IMR-90 (cell line): Measurements from ENCODE around the gene GMCL2. TPM values are rescaled to one million over a fixed set of nuclear protein-coding genes. Genes with fewer than 3 reads are reported as not detected.

Experiments used
- ATAC-seq: fragments of 200-7000 bp; cut with Tn5 transposase; 2 replicates; pipeline ENCODE4 v1.9.1; 2020; ENCODE audit warnings: low read depth, mild to moderate bottlenecking, moderate library complexity
- BruUV-seq: library from RNA; stranded (reverse); fragments of 400-500 nt; replicated peaks from 2 replicates; lab custom pipeline; 2021; lab: Mats Ljungman, UMichigan
- CTCF ChIA-PET: fragments of 300-600 bp; formaldehyde crosslinking; extraction: SDS; loops from one replicate; lab custom pipeline; 2021; ENCODE audit warnings: antibody characterized with exemption; lab: Yijun Ruan, JAX
- POLR2A ChIA-PET: fragments of 300-600 bp; sonication (Branson Sonifier 250); formaldehyde crosslinking; loops from one replicate; lab custom pipeline; 2022; ENCODE audit warnings: antibody characterized with exemption; ENCODE audit not compliant: unreplicated experiment; lab: Charles Lee
- DNase-seq: peaks from one replicate; pipeline ENCODE4 v3.0.0; 2013
- H2AFZ ChIP-seq: replicated peaks from 2 replicates; pipeline ENCODE3; 2013; ENCODE audit warnings: low read length, mild to moderate bottlenecking; ENCODE audit not compliant: poor library complexity
- H2AK5ac ChIP-seq: 2 replicates; pipeline ENCODE4 v1.6.1; 2013; ENCODE audit warnings: low read depth, low read length, inconsistent platforms
- H2AK9ac ChIP-seq: replicated peaks from 2 replicates; pipeline ENCODE3; 2013; ENCODE audit warnings: mild to moderate bottlenecking, low read depth, low read length, moderate library complexity; ENCODE audit not compliant: poor library complexity
- H2BK120ac ChIP-seq: 2 replicates; pipeline ENCODE4 v1.6.1; 2013; ENCODE audit warnings: low read depth, low read length, inconsistent platforms
- H2BK15ac ChIP-seq: 3 replicates; pipeline ENCODE4 v1.6.1; 2013; ENCODE audit warnings: low read depth, low read length, inconsistent platforms
- H2BK20ac ChIP-seq: 2 replicates; pipeline ENCODE4 v1.6.1; 2013; ENCODE audit warnings: low read depth, mild to moderate bottlenecking, inconsistent platforms, low read length, moderate library complexity
- H2BK5ac ChIP-seq: 2 replicates; pipeline ENCODE4 v1.6.1; 2013; ENCODE audit warnings: mild to moderate bottlenecking, low read depth, low read length, inconsistent platforms; ENCODE audit not compliant: poor library complexity, severe bottlenecking
- H3K14ac ChIP-seq: replicated peaks from 2 replicates; pipeline ENCODE4 v1.6.1; 2013; ENCODE audit warnings: low read depth, low read length, inconsistent platforms
- H3K18ac ChIP-seq: 2 replicates; pipeline ENCODE4 v1.6.1; 2013; ENCODE audit warnings: low read depth, low read length, control low read depth
- H3K23ac ChIP-seq: 2 replicates; pipeline ENCODE4 v1.6.1; 2013; ENCODE audit warnings: low read depth, low read length, inconsistent platforms
- H3K27ac ChIP-seq: 2 replicates; pipeline ENCODE4 v1.5.1; 2013; ENCODE audit warnings: mild to moderate bottlenecking, control low read depth, low read length; ENCODE audit not compliant: insufficient read depth
- H3K27me3 ChIP-seq: 2 replicates; pipeline ENCODE4 v1.6.1; 2013; ENCODE audit warnings: low read length; ENCODE audit not compliant: control insufficient read depth, insufficient read depth
- H3K36me3 ChIP-seq: 2 replicates; pipeline ENCODE4 v1.6.1; 2013; ENCODE audit warnings: low read length, mixed read lengths; ENCODE audit not compliant: control insufficient read depth, insufficient read depth
- H3K4ac ChIP-seq: 2 replicates; pipeline ENCODE4 v1.6.1; 2013; ENCODE audit warnings: low read depth, low read length, inconsistent platforms
- H3K4me1 ChIP-seq: 2 replicates; pipeline ENCODE4 v1.6.1; 2013; ENCODE audit warnings: low read length, mixed read lengths; ENCODE audit not compliant: control insufficient read depth, insufficient read depth
- H3K4me2 ChIP-seq: 2 replicates; pipeline ENCODE4 v1.6.1; 2013; ENCODE audit warnings: low read depth, mild to moderate bottlenecking, control low read depth, low read length, moderate library complexity
- H3K4me3 ChIP-seq: 2 replicates; pipeline ENCODE4 v1.5.1; 2013; ENCODE audit warnings: low read depth, mild to moderate bottlenecking, control low read depth, low read length, moderate library complexity; ENCODE audit not compliant: insufficient read depth
- H3K56ac ChIP-seq: 2 replicates; pipeline ENCODE4 v1.6.1; 2013; ENCODE audit warnings: low read length, inconsistent platforms; ENCODE audit not compliant: insufficient read depth; ENCODE audit errors: extremely low read depth
- H3K79me1 ChIP-seq, 2 experiments: 2 replicates each; pipeline ENCODE4 v1.6.1; 2013; ENCODE audit warnings: low read length in 2 of 2, inconsistent platforms in 1 of 2, low read depth in 1 of 2
- H3K9ac ChIP-seq: 2 replicates; pipeline ENCODE4 v1.6.1; 2013; ENCODE audit warnings: low read depth, low read length, control low read depth
- H3K9me1 ChIP-seq: 2 replicates; pipeline ENCODE4 v1.6.1; 2013; ENCODE audit warnings: low read length, inconsistent platforms; ENCODE audit not compliant: insufficient read depth
- H3K9me3 ChIP-seq: 2 replicates; pipeline ENCODE4 v1.6.1; 2013; ENCODE audit warnings: low read length; ENCODE audit not compliant: control insufficient read depth, insufficient read depth
- H4K20me1 ChIP-seq: 2 replicates; pipeline ENCODE4 v1.6.1; 2013; ENCODE audit warnings: low read length, inconsistent platforms; ENCODE audit not compliant: insufficient read depth
- H4K5ac ChIP-seq: 2 replicates; pipeline ENCODE4 v1.6.1; 2013; ENCODE audit warnings: mild to moderate bottlenecking, low read depth, low read length, control low read depth
- H4K8ac ChIP-seq, 2 experiments: 2 replicates each; pipeline ENCODE4 v1.6.1; 2013; ENCODE audit warnings: low read depth in 2 of 2, low read length in 2 of 2, control low read depth in 1 of 2, inconsistent platforms in 1 of 2
- H4K91ac ChIP-seq: 2 replicates; pipeline ENCODE4 v1.6.1; 2013; ENCODE audit warnings: low read depth, low read length, inconsistent platforms; ENCODE audit not compliant: insufficient read depth
- BHLHE40 ChIP-seq: fragments of 150-350 bp; IDR thresholded peaks from 2 replicates; pipeline ENCODE4 v1.6.1; 2016; ENCODE audit warnings: mild to moderate bottlenecking, low read depth, low read length
- ELK1 ChIP-seq: fragments of 150-350 bp; IDR thresholded peaks from 2 replicates; pipeline ENCODE4 v1.6.1; 2016; ENCODE audit warnings: low read depth, mild to moderate bottlenecking, low read length, moderate library complexity, borderline replicate concordance
- FOS ChIP-seq: fragments of 150-350 bp; IDR thresholded peaks from 2 replicates; pipeline ENCODE4 v1.6.1; 2016; ENCODE audit warnings: low read depth, low read length
- MAZ ChIP-seq: IDR thresholded peaks from 2 replicates; pipeline ENCODE4 v1.6.1; 2012; ENCODE audit warnings: low read depth, mild to moderate bottlenecking, low read length, improper control_type of control experiment, moderate library complexity, borderline replicate concordance
- MXI1 ChIP-seq: IDR thresholded peaks from 2 replicates; pipeline ENCODE4 v1.6.1; 2012; ENCODE audit warnings: low read depth, mild to moderate bottlenecking, low read length, moderate library complexity, borderline replicate concordance
- NFE2L2 ChIP-seq: fragments of 150-350 bp; IDR thresholded peaks from 2 replicates; pipeline ENCODE4 v1.6.1; 2016; ENCODE audit warnings: low read depth, mild to moderate bottlenecking, low read length
- POLR2A ChIP-seq: IDR thresholded peaks from 2 replicates; pipeline ENCODE4 v1.6.1; 2012; ENCODE audit warnings: mild to moderate bottlenecking, low read depth, low read length
- RAD21 ChIP-seq: IDR thresholded peaks from 2 replicates; pipeline ENCODE4 v1.6.1; 2012; ENCODE audit warnings: low read length, improper control_type of control experiment
- RCOR1 ChIP-seq: IDR thresholded peaks from 2 replicates; pipeline ENCODE4 v1.6.1; 2012; ENCODE audit warnings: mild to moderate bottlenecking, low read length, improper control_type of control experiment; ENCODE audit not compliant: insufficient replicate concordance
- RFX5 ChIP-seq: IDR thresholded peaks from 2 replicates; pipeline ENCODE4 v1.8.0; 2012; ENCODE audit warnings: low read depth, mild to moderate bottlenecking, low read length, moderate library complexity
- SMC3 ChIP-seq: fragments of 150-350 bp; IDR thresholded peaks from 2 replicates; pipeline ENCODE4 v1.6.1; 2016; ENCODE audit warnings: low read depth, mild to moderate bottlenecking, antibody characterized with exemption, low read length, moderate library complexity
- WGBS, 2 experiments: methylation state at CpG; one replicate each; pipeline versions ENCODE4 v1.1.5 to v1.1.7; 2013; ENCODE audit warnings: missing lambda C conversion rate in 2 of 2; ENCODE audit not compliant: insufficient read length in 1 of 2; ENCODE audit errors: extremely low coverage in 2 of 2; 5-methylcytosine and 5-hydroxymethylcytosine counted together
- dilution Hi-C: fragments of 300-500 bp; cut with HindIII; formaldehyde crosslinking; loops from one replicate; pipeline ENCODE4 v1.14.3; 2018; ENCODE audit warnings: low sequenced_read_pairs; ENCODE audit not compliant: unreplicated experiment
- in situ Hi-C: fragments of 300-500 bp; cut with MboI; formaldehyde crosslinking; loops from 3 replicates; pipeline ENCODE4 v1.14.3; 2019; ENCODE audit warnings: low sequenced_read_pairs, inconsistent platforms, mixed read lengths
- intact Hi-C: fragments of 100-400 bp; cut with micrococcal nuclease; formaldehyde crosslinking; loops from 2 replicates; pipeline ENCODE4 v1.10.0; 2022
- polyA plus RNA-seq, 3 experiments: library from polyadenylated mRNA; depleted of rRNA; stranded (reverse); fragments of >200 nt; gene quantifications; 2 replicates each; pipeline ENCODE4 v1.2.3, GENCODE V29; 2012; ENCODE audit warnings: low replicate concordance in 1 of 3
- total RNA-seq: library from RNA; depleted of rRNA; stranded (reverse); fragments of >200 nt; gene quantifications from 2 replicates; pipeline ENCODE4 v1.2.3, GENCODE V29; 2012

The GMCL2 gene
- total and polyA plus RNA-seq, 2 of the 4 experiments (the other 2 are of a cell fraction), result not detected

GRCh38 chr5:178201927-178202235, 14.7 kb upstream of the GMCL2 start (continued):
- TF ChIP-seq SMC3 (no peak), MAZ (no peak), MXI1 (no peak)

- Histone ChIP-seq H3K4me1 (peaks cover 7% of the 10 kb centered on the region), H3K4ac (no peak overlapping the region), H2BK120ac (no peak overlapping the region), H3K27ac (no peak overlapping the region), H3K27me3 (peaks cover under 1% of the 10 kb centered on the region; the same call in 1 of the 2 replicates), H2BK5ac (no peak overlapping the region), H2AK5ac (no peak overlapping the region), H3K4me3 (no peak overlapping the region), H3K23ac (no peak overlapping the region), H2BK15ac (no peak overlapping the region), H4K5ac (no peak overlapping the region), H3K18ac (no peak overlapping the region), H2AFZ (peak overlapping the region; percentile 67), H3K14ac (no peak overlapping the region), H2AK9ac (peak overlapping the region; percentile 5), H3K56ac (no peak overlapping the region), H3K36me3 (peaks cover 5% of the 10 kb centered on the region), H4K91ac (no peak overlapping the region), H2BK20ac (no peak overlapping the region), H3K9me3 (no peaks in the 10 kb centered on the region), H4K20me1 (peaks cover 12% of the 10 kb centered on the region), H3K4me2 (no peak overlapping the region; the same call in 1 of the 2 replicates), H3K9me1 (peaks cover 6% of the 10 kb centered on the region; the same call in 1 of the 2 replicates), H3K79me1 (peaks cover 0 to 17% of the 10 kb centered on the region in 2 experiments; a peak in 2 of 4 replicates), H3K9ac (no peak overlapping the region), H4K8ac (no peak overlapping the region)
- dilution Hi-C loops (no loop called here), intact Hi-C loops (no loop called here), in situ Hi-C loops (no loop called here)
- DNase-seq (peak; percentile 57), ATAC-seq (no peak)
- WGBS, 2 experiments, result 80% methylated on average over 3 of the region's 14 CpGs; no CpG with 5 or more reads in 1 of the 2 experiments
- TF ChIP-seq RCOR1 (no peak), RAD21 (no peak), MAZ (no peak), BHLHE40 (no peak), POLR2A (no peak), MXI1 (no peak), ELK1 (no peak), RFX5 (no peak), NFE2L2 (no peak), SMC3 (no peak), FOS (no peak)
- ChIA-PET CTCF (no interaction called here), POLR2A (no interaction called here)
- no TSS peak for BruUV-seq
These were observed 14.2 kb upstream of the GMCL2 start for GRCh38 chr5:178201221-178201926.
